Measurements from ENCODE around the gene TTYH3.
"Not testable (repeated sequence)": the region's sequence is repeated elsewhere in the genome, so short reads cannot be mapped to it uniquely, and the experiment has no call there.

The TTYH3 gene

GRCh38 chr7:2689951-2690705 lies 58.3 kb downstream of the TTYH3 start:
- DNase-seq = no peak

GRCh38 chr7:2691011-2691707 lies 59.4 kb downstream of the TTYH3 start:
- DNase-seq = no peak

DNA sequence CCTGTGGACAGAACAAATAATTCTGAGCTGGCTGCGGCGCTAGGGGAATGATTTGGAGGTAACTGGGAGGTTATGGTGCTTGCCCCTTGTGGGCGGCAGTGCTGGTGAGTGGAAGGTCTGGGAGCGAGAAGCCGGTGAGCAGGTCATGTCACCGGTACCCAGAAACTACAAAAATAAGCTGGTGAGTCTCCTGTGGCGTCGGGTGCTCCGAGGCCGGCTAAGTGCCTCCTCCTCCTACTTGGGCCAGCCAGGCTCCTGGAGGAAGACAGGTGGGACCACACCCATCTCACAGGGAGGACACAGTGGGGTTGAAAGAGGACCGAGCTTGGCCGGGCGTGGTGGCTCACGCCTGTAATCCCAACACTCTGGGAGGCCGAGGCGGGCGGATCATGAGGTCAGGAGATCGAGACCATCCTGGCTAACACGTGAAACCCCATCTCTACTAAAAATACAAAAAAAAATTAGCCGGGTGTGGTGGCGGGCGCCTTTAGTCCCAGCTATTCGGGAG lies 60.2 kb downstream of the TTYH3 start:
- not testable (repeated sequence) for DNase-seq

DNA sequence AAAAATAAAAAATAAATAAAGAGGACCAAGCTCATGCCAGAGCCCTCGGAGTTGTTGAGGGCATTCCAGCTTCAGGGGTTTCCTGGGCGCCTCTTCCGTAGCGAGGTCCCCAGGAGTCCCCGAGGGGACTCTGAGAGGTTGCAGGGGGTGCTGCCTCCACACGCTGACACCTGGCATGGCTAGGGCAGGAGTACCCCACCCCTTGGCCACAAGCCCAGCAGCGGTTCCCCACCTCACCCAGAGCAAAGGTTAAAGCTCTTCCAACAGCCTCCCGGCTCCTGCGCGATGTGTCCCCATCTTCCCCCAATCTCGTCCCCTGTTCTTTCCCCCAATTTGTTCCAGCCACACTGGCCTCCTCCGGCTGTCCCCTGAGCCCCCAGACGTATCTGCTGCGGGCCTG lies 60.8 kb downstream of the TTYH3 start:
- DNase-seq = no peak

- DNase-seq = not testable (repeated sequence)
These were observed 61.8 kb downstream of the TTYH3 start for GRCh38 chr7:2693420-2694121.

GRCh38 chr7:2694122-2694436 lies 62.3 kb downstream of the TTYH3 start:
- not testable (repeated sequence) for DNase-seq

GRCh38 chr7:2698581-2699288 lies 66.9 kb downstream of the TTYH3 start:
- no peak for DNase-seq

- DNase-seq = no peak
These were observed 67.5 kb downstream of the TTYH3 start for GRCh38 chr7:2699289-2699620.

DNA sequence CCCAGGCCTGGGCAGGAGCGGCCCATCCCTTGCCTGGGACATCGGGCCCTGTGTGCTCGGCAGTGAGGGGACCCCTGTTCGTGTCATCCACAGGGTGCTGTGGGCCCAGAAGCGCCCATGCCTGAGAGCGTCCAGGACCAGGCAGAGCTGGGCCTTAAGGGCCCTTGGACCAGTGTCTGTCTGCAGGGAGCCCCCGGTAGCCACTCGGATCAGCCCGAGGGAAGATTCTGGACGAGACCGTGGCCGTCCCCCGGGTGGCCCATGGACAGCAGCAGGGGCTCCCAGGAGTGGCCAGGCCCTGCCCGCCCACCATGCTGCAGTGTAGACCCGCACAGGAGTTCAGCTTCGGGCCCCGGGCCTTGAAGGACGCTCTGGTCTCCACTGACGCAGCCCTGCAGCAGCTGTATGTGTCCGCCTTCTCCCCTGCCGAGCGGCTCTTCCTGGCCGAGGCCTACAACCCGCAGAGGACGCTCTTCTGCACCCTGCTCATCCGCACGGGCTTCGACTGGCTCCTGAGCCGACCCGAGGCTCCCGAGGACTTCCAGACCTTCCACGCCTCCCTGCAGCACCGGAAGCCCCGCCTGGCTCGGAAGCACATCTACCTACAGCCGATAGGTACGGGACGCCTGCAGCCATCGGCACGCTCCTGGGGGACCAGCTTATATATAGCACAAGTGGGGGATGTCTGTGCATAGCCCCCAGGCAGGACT lies 68.5 kb downstream of the TTYH3 start:
- DNase-seq = no peak

DNA sequence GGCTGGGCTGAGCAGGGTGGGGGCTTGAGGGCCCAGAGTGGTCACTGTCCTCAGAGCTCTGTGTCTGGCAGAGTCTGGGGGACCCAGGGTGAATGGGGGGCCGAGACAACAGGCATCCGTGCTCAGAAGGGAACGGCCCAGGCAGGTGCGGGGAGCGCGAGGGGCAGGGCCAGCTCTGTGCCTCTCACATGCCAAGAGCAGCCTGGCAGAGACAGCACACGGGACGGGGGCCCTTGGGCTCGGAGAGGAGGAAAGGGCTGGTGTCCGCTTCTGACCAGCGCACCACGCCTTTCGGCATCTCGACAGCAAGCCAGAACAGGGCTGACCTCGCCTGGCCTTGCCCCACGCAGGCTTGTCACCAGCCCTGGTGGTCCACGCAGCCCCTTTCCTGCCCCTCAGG lies 69.6 kb downstream of the TTYH3 start:
- no peak for DNase-seq

GRCh38 chr7:2701832-2702593 lies 70.2 kb downstream of the TTYH3 start:
- DNase-seq = no peak

- no peak for DNase-seq
These were observed 70.8 kb downstream of the TTYH3 start for GRCh38 chr7:2702594-2702957.

DNA sequence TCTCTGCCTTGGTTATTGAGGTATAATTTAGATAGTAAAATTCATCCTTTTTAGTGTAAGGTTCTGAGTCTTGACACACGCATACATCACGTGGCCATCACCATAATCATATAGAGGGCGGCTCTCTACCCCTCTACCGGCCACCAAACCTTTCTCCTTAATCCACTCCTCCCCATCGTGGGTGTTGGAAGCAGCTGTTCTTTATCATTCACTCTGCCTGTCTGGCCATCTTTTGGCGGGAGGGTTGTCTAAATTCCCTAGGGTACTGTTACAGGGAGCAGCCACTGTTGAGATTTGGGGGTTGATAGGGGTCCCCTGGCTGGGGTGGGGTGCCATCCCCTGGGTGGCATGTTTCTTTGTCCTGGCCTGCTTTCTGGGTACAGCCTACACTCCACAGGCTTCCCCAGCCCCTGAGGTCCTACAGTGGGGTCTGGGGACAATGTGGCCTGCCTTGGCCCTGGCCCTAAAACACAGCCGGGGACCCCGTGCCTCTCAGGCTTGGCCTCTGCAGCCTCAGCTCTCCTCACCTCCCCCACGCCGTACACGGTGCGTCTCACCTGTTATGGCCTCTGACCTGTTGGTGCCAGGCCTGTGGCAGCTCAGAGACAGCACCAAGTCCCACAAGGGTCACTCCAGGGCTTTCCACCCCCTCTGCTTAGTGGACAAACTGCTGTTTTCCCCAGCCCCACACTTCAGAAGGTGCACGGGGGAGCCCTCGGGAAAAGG lies 73.7 kb downstream of the TTYH3 start:
- DNase-seq = no peak

- DNase-seq = no peak
These were observed 74.9 kb downstream of the TTYH3 start for GRCh38 chr7:2706685-2707126.

DNA sequence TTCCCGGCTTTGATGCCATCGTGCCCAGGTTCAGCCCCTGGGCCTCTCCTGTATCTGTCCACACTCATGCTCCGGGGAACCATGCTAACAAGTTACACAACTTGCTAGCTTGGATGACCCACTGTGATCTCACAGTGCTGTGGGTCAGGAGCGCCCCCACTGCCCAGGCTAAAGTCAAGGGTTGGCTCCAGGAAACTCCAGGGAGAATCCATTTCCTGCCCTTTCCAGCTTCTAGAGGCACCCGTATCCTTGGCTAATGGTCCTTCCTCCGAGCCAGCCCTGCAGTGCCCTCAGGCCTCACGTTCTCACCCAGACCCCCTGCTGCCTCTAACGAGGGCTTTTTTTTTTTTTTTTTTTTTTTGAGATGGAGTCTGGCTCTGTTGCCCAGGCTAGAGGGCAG lies 75.7 kb downstream of the TTYH3 start:
- no peak for DNase-seq

GRCh38 chr7:2708041-2708440 lies 76.3 kb downstream of the TTYH3 start:
- no peak for DNase-seq

- DNase-seq = no peak
These were observed 76.9 kb downstream of the TTYH3 start for GRCh38 chr7:2708547-2709310.

GRCh38 chr7:2709553-2710285 lies 77.9 kb downstream of the TTYH3 start:
- no peak for DNase-seq

DNA sequence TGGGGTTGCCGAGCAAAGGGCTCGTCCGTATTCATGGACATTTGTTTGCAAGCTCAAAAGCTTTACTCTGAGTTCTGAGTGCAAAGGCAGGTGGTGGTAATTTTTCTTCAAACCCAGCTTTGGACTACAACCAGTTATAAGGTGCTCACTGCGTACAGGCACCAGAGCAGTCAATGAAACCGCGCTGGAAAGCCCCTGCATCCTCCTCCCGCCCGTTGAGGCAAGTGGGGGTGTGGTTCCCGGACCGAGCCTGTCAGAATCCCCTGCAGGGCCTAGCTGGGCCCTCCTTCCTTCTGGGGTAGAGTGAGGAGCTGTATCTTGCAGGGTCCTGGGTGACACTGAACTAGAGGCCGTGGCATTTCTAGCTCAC lies 78.5 kb downstream of the TTYH3 start:
- no peak for DNase-seq

All from NCI-H446 (cell line).